WTC11 (cell line): ENCODE data around the gene REEP1. TPM values are rescaled to one million over a fixed set of nuclear protein-coding genes. Genes with fewer than 3 reads are reported as not detected.

Source experiments
- ATAC-seq: fragments of 200-7000 bp; cut with Tn5 transposase; 2 replicates; pipeline ENCODE4 v1.10.0; 2021; ENCODE audit warnings: mild to moderate bottlenecking, moderate library complexity
- CTCF ChIA-PET: fragments of 300-600 bp; sonication (Branson Sonifier 250); formaldehyde crosslinking; loops from one replicate; lab custom pipeline; 2021; ENCODE audit warnings: antibody characterized with exemption; lab: Charles Lee
- POLR2A ChIA-PET: fragments of 350-600 bp; sonication (Branson Sonifier 250); formaldehyde crosslinking; loops from one replicate; lab custom pipeline; 2021; ENCODE audit warnings: antibody characterized with exemption; lab: Charles Lee
- DNase-seq: peaks from one replicate; pipeline ENCODE4 v3.0.0; 2021; ENCODE audit warnings: low spot score
- H3K27ac Mint-ChIP-seq: 2 replicates; pipeline ENCODE4 v1.8.0; 2021; ENCODE audit warnings: mixed read lengths
- H3K27me3 Mint-ChIP-seq: 2 replicates; pipeline ENCODE4 v1.8.0; 2021; ENCODE audit warnings: low read depth, mild to moderate bottlenecking, moderate library complexity, mixed read lengths
- H3K36me3 Mint-ChIP-seq: 2 replicates; pipeline ENCODE4 v1.8.0; 2021; ENCODE audit warnings: mixed read lengths
- H3K4me1 Mint-ChIP-seq: 2 replicates; pipeline ENCODE4 v1.8.0; 2022; ENCODE audit warnings: mixed read lengths
- H3K4me3 Mint-ChIP-seq: 2 replicates; pipeline ENCODE4 v1.8.0; 2021; ENCODE audit warnings: mild to moderate bottlenecking, moderate library complexity, mixed read lengths
- H3K9me3 Mint-ChIP-seq: 2 replicates; pipeline ENCODE4 v1.8.0; 2021; ENCODE audit warnings: mixed read lengths
- CBFB ChIP-seq: sonication (generic); formaldehyde crosslinking; IDR thresholded peaks from 2 replicates; pipeline ENCODE4 v1.8.1; 2022; ENCODE audit warnings: mild to moderate bottlenecking, low read depth, missing genetic modification reagents
- E2F5 ChIP-seq: sonication (generic); formaldehyde crosslinking; IDR thresholded peaks from 2 replicates; pipeline ENCODE4 v1.8.1; 2022; ENCODE audit warnings: mild to moderate bottlenecking, moderate library complexity, missing genetic modification reagents
- ESRRA ChIP-seq: sonication (generic); formaldehyde crosslinking; IDR thresholded peaks from 2 replicates; pipeline ENCODE4 v1.8.1; 2022; ENCODE audit warnings: mild to moderate bottlenecking, missing genetic modification reagents, borderline replicate concordance
- ETV6 ChIP-seq: sonication (generic); formaldehyde crosslinking; IDR thresholded peaks from 2 replicates; pipeline ENCODE4 v1.8.1; 2022; ENCODE audit warnings: mild to moderate bottlenecking, missing genetic modification reagents
- FOXP4 ChIP-seq: sonication (generic); formaldehyde crosslinking; IDR thresholded peaks from 2 replicates; pipeline ENCODE4 v1.8.0; 2022; ENCODE audit warnings: mild to moderate bottlenecking, missing genetic modification reagents
- GTF2I ChIP-seq: fragments of 250-450 bp; sonication (Bioruptor Pico); conservative IDR thresholded peaks from 2 replicates; pipeline ENCODE4 v1.4.0; 2021; ENCODE audit warnings: mild to moderate bottlenecking
- HMGA2 ChIP-seq: fragments of 250-450 bp; sonication (Bioruptor Pico); IDR thresholded peaks from 2 replicates; pipeline ENCODE4 v1.4.0; 2021; ENCODE audit warnings: mild to moderate bottlenecking, moderate library complexity
- JAZF1 ChIP-seq: fragments of 250-450 bp; sonication (Bioruptor Pico); IDR thresholded peaks from 2 replicates; pipeline ENCODE4 v1.9.0; 2021; ENCODE audit warnings: moderate library complexity, mild to moderate bottlenecking, inconsistent platforms
- MLX ChIP-seq: sonication (generic); formaldehyde crosslinking; IDR thresholded peaks from 2 replicates; pipeline ENCODE4 v1.8.1; 2023; ENCODE audit warnings: mild to moderate bottlenecking, missing genetic modification reagents, moderate library complexity
- NFYB ChIP-seq: sonication (generic); formaldehyde crosslinking; conservative IDR thresholded peaks from 2 replicates; pipeline ENCODE4 v1.8.0; 2022; ENCODE audit warnings: low read depth, missing genetic modification reagents
- PRDM15 ChIP-seq: sonication (generic); formaldehyde crosslinking; IDR thresholded peaks from 2 replicates; pipeline ENCODE4 v1.8.0; 2022; ENCODE audit warnings: missing genetic modification reagents
- TEAD1 ChIP-seq: sonication (generic); formaldehyde crosslinking; IDR thresholded peaks from 2 replicates; pipeline ENCODE4 v1.8.0; 2022; ENCODE audit warnings: mild to moderate bottlenecking, missing genetic modification reagents
- TP53 ChIP-seq: sonication (generic); formaldehyde crosslinking; IDR thresholded peaks from 2 replicates; pipeline ENCODE4 v1.8.1; 2023; ENCODE audit warnings: mild to moderate bottlenecking, missing genetic modification reagents
- ZNF219 ChIP-seq: sonication (generic); formaldehyde crosslinking; IDR thresholded peaks from 2 replicates; pipeline ENCODE4 v1.8.0; 2023; ENCODE audit warnings: missing genetic modification reagents, mild to moderate bottlenecking, borderline replicate concordance
- ZNF416 ChIP-seq: fragments of 250-450 bp; sonication (Bioruptor Pico); IDR thresholded peaks from 2 replicates; pipeline ENCODE4 v1.9.0; 2021; ENCODE audit warnings: mild to moderate bottlenecking, inconsistent platforms
- ZNF671 ChIP-seq: fragments of 250-450 bp; sonication (Bioruptor Pico); IDR thresholded peaks from 2 replicates; pipeline ENCODE4 v1.8.0; 2021; ENCODE audit warnings: mild to moderate bottlenecking
- total RNA-seq: library from RNA; stranded (reverse); gene quantifications from 3 replicates; pipeline ENCODE4 v1.2.3, GENCODE V29; 2021
- TF ChIP-seq, protein P1 (sequence below): fragments of 250-450 bp; sonication (Bioruptor Pico); conservative IDR thresholded peaks from 2 replicates; pipeline ENCODE4 v1.9.0; 2021; ENCODE audit warnings: mild to moderate bottlenecking
- TF ChIP-seq, protein P2 (sequence below): sonication (generic); formaldehyde crosslinking; conservative IDR thresholded peaks from 2 replicates; pipeline ENCODE4 v1.8.1; 2022; ENCODE audit warnings: mild to moderate bottlenecking, missing genetic modification reagents
- TF ChIP-seq, protein P3 (sequence below): sonication (generic); formaldehyde crosslinking; IDR thresholded peaks from 2 replicates; pipeline ENCODE4 v1.8.0; 2022; ENCODE audit warnings: mild to moderate bottlenecking, missing genetic modification reagents

Gene REEP1
- total RNA-seq, 1 experiment from 2014 or later: 1.9 TPM

GRCh38 chr2:86232910-86233309 is 104.5 kb downstream of the REEP1 start:
- DNase-seq (no peak), ATAC-seq (no peak)
- Mint-ChIP-seq H3K27ac (no peak overlapping the region), H3K36me3 (no peaks in the 10 kb centered on the region), H3K4me1 (peaks cover 9% of the 10 kb centered on the region), H3K4me3 (no peak overlapping the region), H3K27me3 (no peaks in the 10 kb centered on the region), H3K9me3 (no peaks in the 10 kb centered on the region)
- TF ChIP-seq ZNF219 (no peak), CBFB (CRISPR knock-in tag) (no peak), NFYB (CRISPR knock-in tag) (no peak), ZNF416 (CRISPR knock-in tag) (no peak), GTF2I (no peak), ESRRA (CRISPR knock-in tag) (no peak), TP53 (CRISPR knock-in tag) (no peak), E2F5 (CRISPR knock-in tag) (no peak), PRDM15 (no peak), FOXP4 (no peak)
- TF ChIP-seq, protein P1, sequence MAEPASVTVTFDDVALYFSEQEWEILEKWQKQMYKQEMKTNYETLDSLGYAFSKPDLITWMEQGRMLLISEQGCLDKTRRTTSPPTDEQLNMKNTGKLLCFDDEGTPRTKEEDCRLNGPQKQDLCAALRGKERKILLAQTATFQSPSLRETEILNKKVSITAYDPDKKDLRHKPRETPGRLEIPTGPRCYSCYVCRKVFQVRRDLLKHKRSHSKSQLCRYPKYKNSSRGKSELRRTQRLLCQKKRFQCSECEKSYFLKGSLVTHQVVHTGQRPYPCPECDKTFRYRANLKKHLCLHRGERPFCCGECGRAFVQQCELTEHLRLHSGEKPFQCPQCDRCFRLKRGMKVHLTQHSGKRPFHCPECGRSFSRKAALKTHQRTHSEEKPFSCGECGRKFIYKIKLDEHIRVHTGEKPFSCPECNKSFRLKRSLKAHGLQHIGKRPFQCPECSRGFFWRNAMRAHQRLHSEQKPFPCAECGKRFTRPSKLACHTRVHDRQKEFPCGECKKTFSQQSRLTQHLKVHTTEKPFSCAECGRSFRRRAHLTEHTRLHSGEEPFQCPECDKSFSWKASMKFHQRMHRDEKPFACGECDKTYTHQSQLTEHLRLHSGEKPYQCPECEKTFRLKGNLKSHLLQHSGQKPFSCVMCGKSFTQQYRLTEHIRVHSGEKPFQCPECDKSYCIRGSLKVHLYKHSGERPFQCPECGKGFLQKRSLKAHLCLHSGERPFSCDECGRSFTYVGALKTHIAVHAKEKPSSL (CRISPR knock-in tag): no peak
- TF ChIP-seq, protein P2, sequence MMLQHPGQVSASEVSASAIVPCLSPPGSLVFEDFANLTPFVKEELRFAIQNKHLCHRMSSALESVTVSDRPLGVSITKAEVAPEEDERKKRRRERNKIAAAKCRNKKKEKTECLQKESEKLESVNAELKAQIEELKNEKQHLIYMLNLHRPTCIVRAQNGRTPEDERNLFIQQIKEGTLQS: no peak
- ChIA-PET POLR2A (no interaction called here), CTCF (interaction anchor here (1.1 to 1.2 kb wide), 2 partner anchors 12 to 140 kb away, joined by 3 to 7 read pairs; no protein-coding TSS in a partner anchor)

- DNase-seq (no peak), ATAC-seq (no peak)
- H3K9me3 Mint-ChIP-seq: no peaks in the 10 kb centered on the region
- POLR2A ChIA-PET: no interaction called here
- H3K36me3 Mint-ChIP-seq: no peaks in the 10 kb centered on the region
- no peak for TF ChIP-seq NFYB (CRISPR knock-in tag)
- no peak for TF ChIP-seq ZNF671
- TF ChIP-seq ESRRA (CRISPR knock-in tag): no peak
- no peak for TF ChIP-seq TEAD1 (CRISPR knock-in tag)
- TF ChIP-seq, protein P3, sequence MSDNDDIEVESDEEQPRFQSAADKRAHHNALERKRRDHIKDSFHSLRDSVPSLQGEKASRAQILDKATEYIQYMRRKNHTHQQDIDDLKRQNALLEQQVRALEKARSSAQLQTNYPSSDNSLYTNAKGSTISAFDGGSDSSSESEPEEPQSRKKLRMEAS: no peak
- no peak for TF ChIP-seq ETV6 (CRISPR knock-in tag)
- TF ChIP-seq HMGA2 (CRISPR knock-in tag): no peak
- TF ChIP-seq MLX: no peak
- TF ChIP-seq JAZF1: no peak
- no peak overlapping the region for H3K27ac Mint-ChIP-seq
- CTCF ChIA-PET: interaction anchor here (1.1 to 1.2 kb wide), 2 partner anchors 11 to 140 kb away, joined by 3 to 7 read pairs; no protein-coding TSS in a partner anchor
- H3K27me3 Mint-ChIP-seq: no peaks in the 10 kb centered on the region
- H3K4me3 Mint-ChIP-seq: no peak overlapping the region
- H3K4me1 Mint-ChIP-seq: peaks cover 9% of the 10 kb centered on the region
Observed at GRCh38 chr2:86232373-86232784, 105.0 kb downstream of the REEP1 start.
